ENCODE results near the gene GALNT2.
A peak's percentile ranks its signal among the peaks of the same experiment; 100 is the strongest.

Gene GALNT2

GRCh38 chr1:230226814-230227213 is 159.8 kb downstream of the GALNT2 start:
- intact Hi-C loops (cut with DNase I) = no loop called here

GRCh38 chr1:230228236-230228897 is 161.3 kb downstream of the GALNT2 start:
- intact Hi-C loops (cut with DNase I) = no loop called here

More at GRCh38 chr1:230226814-230227213, 159.8 kb downstream of the GALNT2 start:
- no peak for DNase-seq

DNA sequence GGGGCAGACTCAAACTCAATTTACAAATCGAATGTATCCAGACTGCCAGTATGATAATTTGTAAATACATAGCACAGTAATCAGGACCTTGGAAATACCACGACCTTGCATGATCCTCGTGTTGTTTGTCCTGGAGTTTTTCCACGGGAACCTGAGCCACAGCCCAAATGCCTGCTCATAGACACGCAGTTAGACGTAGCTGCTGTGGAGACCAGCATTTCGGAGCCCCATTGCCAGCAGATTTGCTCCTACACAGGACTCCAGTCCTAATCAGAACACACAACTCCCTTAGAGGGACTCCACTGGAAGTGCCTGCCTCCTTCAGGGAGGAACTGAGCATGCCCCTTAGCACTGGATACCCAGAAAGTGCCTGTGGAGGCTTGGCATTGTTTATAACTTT is 163.2 kb downstream of the GALNT2 start:
- intact Hi-C loops (cut with DNase I) = no loop called here
- DNase-seq = no peak

More at GRCh38 chr1:230228236-230228897, 161.3 kb downstream of the GALNT2 start:
- no peak for DNase-seq

GRCh38 chr1:230230948-230231773 is 164.1 kb downstream of the GALNT2 start:
- intact Hi-C loops (cut with DNase I) = no loop called here
- DNase-seq = no peak

DNA sequence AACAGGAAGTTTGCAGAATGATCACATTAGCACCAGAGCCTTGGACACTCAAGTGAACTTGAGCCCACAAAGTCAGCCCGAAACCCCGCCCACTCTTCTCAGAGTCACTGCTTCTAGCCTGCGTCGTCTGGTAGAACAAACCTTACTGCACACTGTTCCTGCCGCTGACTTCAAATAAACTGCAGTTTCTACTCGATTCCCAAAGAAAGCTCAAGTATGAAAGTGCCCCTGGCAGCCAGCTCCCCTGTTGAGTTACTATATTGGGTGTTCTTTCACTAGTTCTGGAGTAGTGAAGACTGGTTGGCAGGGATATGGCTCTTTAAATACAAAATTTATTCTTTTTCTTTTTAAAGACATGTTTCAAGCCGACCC is 164.7 kb downstream of the GALNT2 start:
- intact Hi-C loops (cut with DNase I) = no loop called here

DNA sequence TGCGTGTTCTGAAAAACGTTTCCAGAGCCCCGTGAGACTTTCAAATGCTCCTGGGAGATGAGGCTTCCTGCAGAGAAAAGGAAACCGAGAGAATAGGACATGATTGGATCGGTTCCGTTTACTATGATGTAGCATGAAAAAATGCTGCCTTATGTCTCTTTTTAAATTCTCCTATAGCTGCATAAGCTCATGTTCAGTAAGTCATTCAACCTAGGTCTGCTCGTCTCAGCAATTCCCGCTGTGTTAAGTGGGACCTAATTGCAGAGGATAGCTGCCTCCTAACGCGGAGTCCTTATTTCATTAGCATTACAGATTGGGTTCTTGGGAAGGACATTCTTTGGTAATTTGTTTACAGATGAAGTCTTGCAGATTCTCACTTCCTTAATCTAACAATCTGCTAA is 165.3 kb downstream of the GALNT2 start:
- DNase-seq = peak in 3 of 42 donors; percentile 26 to 50 (median 45)
- intact Hi-C loops (cut with DNase I) = no loop called here

More for the DNA sequence above, 164.7 kb downstream of the GALNT2 start:
- peak in 12 of 42 donors; percentile 25 to 63 (median 44) for DNase-seq

GRCh38 chr1:230233786-230234185 is 166.7 kb downstream of the GALNT2 start:
- intact Hi-C loops (cut with DNase I) = no loop called here
- no peak for DNase-seq

- DNase-seq = no peak
- intact Hi-C loops (cut with DNase I) = no loop called here
These were observed 168.8 kb downstream of the GALNT2 start for GRCh38 chr1:230235876-230236275.

- DNase-seq = no peak
- intact Hi-C loops (cut with DNase I) = no loop called here
These were observed 169.4 kb downstream of the GALNT2 start for GRCh38 chr1:230236301-230237008.

GRCh38 chr1:230237009-230237370 is 170.0 kb downstream of the GALNT2 start:
- DNase-seq = peak in 4 of 42 donors; percentile 21 to 54 (median 33)
- intact Hi-C loops (cut with DNase I) = no loop called here

- no peak for DNase-seq
- intact Hi-C loops (cut with DNase I) = no loop called here
These were observed 170.8 kb downstream of the GALNT2 start for GRCh38 chr1:230237805-230238204.

DNA sequence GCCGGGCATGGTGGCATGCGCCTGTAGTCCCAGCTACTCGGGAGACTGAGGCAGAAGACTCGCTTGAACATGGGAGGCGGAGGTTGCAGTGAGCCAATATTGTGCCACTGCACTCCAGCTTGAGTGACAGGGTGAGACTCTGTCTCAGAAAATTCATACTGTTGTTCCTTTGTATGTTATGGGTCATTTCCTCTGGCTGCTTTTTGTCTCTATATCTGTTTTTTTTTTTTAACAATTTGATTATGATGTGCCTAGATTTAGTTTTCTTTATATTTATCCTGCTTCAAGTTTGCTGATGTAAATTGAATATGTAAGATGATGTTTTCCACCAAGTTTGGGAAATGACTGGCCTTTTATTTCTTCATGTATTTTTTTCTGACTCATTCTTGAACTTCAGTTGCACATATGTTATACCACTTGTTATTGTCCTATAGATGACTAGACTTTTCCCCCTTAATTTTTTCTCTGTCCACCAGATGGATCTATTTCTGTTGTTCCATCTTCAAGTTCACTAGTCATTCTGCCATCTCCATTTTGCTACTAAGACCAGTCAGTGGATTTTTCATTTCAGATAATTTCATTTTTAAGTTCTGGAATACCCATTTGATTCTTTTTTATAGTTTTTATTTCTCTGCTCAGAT is 173.5 kb downstream of the GALNT2 start:
- intact Hi-C loops (cut with DNase I) = no loop called here

GRCh38 chr1:230242326-230242725 is 175.3 kb downstream of the GALNT2 start:
- intact Hi-C loops (cut with DNase I) = no loop called here
- DNase-seq = no peak

More for the DNA sequence above, 173.5 kb downstream of the GALNT2 start:
- peak in 1 of 42 donors; percentile 7 for DNase-seq

- intact Hi-C loops (cut with DNase I) = no loop called here
- peak in 1 of 42 donors; percentile 21 for DNase-seq
These were observed 176.1 kb downstream of the GALNT2 start for GRCh38 chr1:230243146-230243545.

DNA sequence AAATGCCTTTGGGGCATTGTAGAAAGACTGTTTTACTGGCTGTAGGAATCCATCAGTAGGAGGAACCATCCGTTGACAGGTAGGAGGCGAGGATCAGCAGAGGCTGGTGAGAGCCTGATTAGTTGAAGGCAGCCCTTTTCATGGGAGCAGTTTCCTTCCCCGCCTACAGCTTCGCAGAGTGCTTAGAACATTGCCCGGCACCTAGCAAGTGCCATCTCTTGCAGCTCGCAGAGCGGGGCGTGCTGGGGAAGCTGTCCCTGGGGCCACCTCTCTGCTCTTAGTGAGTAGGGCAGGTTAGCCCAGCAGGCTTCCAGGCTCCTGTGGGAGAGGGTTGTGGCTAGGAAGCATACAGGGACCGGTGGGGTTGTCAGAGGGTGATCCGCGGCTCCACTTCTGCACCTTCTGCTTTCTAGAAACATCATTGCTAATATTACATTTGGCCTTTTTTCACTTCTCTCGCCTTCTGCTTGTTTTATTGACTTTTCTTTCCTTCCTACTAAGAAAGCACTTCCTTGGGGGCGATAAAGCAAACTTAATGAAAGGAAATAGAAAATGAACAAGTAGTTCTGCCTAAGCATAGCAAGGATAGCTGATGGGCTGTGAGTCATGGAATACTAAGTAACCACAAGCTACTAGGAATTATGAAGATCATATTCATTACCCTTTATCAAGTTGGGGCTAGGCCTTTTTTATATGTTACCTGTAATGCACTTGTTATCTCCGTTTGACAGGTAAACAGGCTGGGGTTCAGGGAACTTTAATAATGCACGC is 176.7 kb downstream of the GALNT2 start:
- intact Hi-C loops (cut with DNase I) = no loop called here
- peak in 39 of 42 donors; percentile 17 to 89 (median 59) for DNase-seq

- DNase-seq = peak in 1 of 42 donors; percentile 12
- intact Hi-C loops (cut with DNase I) = no loop called here
These were observed 179.5 kb downstream of the GALNT2 start for GRCh38 chr1:230246551-230246950.

- intact Hi-C loops (cut with DNase I) = no loop called here
- DNase-seq = peak in 5 of 42 donors; percentile 17 to 40 (median 27)
These were observed 181.2 kb downstream of the GALNT2 start for GRCh38 chr1:230248016-230248888.

DNA sequence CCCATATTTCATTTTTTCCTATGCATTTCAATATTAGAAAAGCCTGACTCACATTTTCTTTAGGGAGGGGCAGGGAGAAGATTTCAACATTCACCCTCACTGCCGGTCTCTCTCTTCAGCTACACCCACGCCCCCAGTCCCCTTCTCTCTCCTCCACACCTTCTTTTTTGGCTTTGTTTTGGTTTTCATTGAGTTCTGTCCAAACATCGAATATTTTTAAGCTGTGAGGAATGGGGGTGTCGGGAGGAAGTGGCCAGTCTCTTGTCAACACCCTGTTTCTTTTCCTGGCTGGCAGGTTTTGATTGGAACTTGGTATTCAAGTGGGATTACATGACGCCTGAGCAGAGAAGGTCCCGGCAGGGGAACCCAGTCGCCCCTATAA is 181.8 kb downstream of the GALNT2 start:
- peak in 1 of 42 donors; percentile 34 for DNase-seq
- intact Hi-C loops (cut with DNase I) = no loop called here
